DMS 273 (cell line): ENCODE data around the gene PODXL2.
"Not testable (repeated sequence)": the region's sequence is repeated elsewhere in the genome, so short reads cannot be mapped to it uniquely, and the experiment has no call there.

Source experiments
- DNase-seq: peaks from one replicate; lab custom pipeline; 2025; ENCODE audit not compliant: unreplicated experiment; lab: John Stamatoyannopoulos, UW

Gene PODXL2

DNA sequence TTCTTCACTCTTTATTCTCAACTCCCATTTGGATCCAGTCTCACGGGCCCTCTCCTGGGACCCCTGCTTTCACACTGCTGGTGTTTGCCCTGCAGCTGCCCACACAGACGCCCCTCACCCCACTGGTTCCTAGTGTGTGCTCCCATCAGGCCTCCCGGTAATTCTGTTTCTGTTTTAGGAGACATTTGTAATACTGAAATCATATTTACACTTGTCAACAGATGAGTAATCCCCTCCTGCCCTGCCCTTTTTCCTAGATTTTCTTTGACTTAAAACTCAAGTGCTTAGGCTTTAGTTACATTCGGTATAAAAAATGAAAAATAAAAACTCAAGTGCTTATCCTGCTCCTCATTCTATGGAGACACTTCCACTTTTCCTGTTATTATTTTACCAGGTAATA, 25.4 kb downstream of the PODXL2 start:
- DNase-seq, result no peak

DNA sequence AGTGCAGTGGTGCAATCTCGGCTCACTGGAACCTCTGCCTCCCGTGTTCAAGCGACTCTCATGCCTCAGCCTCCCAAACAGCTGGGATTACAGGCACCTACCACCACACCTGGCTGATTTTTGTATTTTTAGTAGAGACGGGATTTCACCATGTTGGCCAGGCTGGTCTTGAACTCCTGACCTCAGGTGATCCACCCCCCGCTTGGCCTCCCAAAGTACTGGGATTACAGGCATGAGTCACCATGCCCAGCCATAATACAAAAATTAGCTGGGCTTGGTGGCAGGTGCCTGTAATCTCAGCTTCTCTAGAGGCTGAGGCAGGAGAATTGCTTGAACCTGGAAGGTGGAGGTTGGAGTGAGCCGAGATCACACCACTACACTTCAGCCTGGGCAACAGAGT, 26.0 kb downstream of the PODXL2 start:
- DNase-seq, result not testable (repeated sequence)

DNA sequence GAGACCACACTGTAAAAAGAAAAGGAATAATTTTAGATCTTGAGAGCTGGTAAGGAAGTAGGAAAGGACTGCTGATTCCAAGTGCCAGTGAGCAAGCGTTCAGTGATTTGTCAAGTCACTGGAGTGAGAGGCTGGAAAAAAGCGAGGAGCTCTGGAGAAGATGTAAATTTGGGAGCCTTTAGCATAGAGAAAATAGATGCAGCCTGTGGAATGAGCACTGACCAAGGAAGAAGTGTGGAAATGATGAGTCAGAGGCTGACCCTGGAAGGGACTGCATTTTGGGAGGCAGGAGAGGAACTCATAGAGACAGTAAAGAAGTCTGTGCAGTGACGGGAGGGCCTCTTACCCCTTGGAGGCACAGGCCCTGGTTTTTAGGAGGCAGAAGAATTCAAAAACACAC, 26.7 kb downstream of the PODXL2 start:
- no peak for DNase-seq

DNA sequence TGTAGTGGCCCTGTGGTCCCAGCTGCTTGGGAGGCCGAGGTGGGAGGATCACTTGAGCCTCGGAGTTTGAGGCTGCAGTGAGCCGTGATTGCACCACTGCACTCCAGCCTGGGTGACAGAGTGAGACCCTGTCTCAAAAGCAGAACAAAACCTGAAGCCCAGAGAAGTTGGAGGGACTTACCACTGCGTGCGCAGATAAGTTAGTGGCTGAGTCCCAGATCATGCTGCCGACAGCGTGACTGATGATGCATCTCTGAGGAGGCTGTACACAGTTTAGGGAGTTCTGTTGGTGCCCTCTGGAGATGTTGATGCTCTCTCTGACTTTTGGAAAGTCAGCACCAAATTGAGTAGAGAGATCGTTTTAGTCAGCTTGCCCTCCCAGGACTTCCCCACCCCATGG, 27.9 kb downstream of the PODXL2 start:
- no peak for DNase-seq

DNA sequence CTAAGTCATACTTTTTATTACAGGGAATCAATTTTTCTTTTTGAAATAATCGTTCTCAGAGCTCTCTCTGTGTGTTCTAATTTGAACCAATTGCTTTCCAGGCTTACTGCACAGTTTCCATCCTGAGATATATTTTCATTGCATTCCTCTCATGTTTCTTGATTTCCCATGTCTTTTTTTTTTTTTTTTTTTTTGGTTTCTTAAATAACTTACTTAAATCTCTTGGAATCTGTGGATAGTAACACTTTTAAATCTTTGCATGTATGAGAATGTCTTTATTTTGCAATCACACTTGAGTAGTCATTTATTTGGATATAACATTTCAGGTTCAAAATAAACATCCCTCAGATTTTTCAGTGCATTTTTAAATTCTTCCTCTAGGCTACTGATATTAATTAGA, 29.2 kb downstream of the PODXL2 start:
- DNase-seq, result no peak

DNA sequence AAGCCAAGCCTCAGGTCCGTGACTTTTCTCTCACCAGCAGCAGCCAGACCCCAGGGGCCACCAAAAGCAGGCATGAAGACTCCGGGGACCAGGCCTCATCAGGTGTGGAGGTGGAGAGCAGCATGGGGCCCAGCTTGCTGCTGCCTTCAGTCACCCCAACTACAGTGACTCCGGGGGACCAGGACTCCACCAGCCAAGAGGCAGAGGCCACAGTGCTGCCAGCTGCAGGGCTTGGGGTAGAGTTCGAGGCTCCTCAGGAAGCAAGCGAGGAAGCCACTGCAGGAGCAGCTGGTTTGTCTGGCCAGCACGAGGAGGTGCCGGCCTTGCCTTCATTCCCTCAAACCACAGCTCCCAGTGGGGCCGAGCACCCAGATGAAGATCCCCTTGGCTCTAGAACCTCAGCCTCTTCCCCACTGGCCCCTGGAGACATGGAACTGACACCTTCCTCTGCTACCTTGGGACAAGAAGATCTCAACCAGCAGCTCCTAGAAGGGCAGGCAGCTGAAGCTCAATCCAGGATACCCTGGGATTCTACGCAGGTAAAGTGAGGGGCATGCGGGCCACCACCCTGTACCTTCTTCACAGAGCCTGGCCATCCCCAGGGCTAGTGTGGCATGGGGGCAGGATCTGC, 31.8 kb downstream of the PODXL2 start:
- DNase-seq, result no peak

DNA sequence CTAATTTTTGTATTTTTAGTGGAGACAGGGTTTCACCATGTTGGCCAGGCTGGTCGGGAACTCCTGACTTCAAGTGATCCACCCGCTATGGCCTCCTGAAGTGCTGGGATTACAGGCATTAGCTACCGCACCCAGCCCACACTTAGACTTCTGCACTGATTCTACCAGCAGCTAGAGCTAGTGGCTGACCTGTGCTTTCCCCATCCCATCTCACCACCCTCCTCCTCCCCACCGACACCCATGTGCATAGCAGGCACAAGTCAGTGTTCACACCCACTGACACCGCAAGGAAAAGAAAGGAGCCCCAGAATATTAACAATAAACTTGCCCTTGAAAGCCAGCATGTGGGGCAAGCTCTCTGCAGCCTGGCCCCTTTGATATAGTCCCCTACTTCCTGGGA, 32.6 kb downstream of the PODXL2 start:
- no peak for DNase-seq

DNA sequence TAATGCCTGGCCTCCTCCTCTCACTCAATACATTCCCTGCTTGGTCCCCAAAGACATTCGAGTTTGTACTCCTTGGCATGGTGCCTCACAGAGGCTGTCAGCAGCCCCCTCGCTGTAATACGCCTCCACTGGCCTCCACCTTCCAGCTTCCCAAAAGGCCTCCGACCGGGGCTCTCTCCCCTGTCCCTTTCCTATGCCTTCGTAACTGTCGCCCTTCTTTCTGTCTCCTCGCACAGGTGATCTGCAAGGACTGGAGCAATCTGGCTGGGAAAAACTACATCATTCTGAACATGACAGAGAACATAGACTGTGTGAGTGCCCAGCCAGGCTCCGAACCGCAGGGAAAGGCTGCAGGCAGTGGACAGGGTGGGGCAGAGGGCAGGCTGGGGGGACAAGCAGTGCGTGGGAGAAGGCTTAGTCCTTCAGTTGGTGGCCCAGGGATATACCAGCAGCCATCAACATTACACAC, 33.0 kb downstream of the PODXL2 start:
- no peak for DNase-seq

DNA sequence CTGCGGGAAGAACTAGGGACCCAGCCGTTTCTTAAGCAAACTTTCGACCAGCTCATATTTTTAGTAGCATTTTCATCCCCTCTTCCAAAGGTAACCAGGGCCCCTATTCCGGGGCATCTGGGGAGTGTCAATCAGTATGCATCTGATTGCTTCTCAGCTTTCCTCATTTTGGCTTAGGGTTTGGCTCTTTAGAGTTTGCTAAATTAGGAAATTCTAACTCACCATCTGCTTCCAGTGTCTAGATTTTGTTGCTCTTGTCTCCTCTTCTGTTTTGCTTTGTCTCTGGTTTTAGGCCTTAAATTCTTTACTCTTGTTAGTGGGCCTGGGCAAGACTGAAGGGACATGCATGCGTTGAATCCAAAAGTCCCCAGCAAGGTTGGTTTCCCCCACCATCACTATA, 34.2 kb downstream of the PODXL2 start:
- DNase-seq, result no peak

DNA sequence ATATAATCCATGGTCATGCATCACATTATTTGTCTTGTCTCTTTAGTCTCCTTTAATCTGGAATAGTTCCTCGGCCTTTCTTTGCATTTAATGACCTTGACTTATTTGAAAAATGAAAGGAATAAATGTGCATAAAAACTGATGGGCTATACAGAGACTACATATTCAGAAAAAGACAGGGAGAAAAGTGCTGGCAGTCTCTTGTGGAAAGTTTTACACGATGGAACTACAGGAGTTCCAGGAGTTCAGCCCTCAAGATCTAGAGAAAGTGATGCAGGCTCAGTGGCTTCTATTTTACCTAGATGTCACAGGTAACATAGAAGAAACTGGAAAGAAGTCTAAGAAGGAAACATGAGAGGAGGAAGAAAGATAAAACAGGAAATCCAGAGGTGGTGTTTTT, 36.2 kb downstream of the PODXL2 start:
- DNase-seq, result no peak

DNA sequence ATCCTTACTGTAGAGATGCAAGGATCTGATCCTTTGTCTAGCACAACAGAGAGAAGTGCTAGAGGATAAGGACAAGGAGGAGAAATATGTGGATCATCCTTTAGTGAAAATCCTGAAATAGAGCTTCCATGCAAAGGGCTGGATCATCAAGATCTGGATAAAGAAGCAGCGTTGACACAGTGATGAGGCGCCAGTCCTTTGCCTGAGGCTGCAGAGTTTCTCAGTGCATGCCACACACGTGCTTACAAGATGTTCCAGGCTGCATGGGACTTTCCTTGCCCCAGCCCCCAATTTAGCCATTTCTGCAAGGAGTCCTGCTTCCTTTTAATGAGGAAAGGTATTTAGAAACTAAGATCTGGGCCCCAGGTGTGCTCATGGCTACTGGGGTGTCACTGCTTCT, 36.6 kb downstream of the PODXL2 start:
- no peak for DNase-seq

DNA sequence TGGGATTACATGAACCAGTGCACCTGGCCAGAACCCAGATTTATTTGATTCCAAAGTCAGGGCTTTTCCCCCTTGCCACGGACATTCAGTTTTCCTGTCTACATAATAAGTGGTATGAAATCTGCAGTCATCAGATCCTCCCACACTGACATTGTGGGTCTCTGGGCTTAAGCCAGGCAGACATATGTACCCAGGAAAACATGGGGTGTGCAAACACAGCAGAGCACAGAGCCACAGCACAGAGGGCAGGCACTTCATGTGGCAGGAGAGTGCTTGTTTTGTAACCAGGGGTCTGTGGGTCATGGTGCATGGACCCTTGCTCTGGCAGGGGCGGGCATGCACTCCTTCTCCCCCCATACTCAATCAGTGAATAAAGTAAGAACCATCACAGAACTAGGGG, 37.7 kb downstream of the PODXL2 start:
- no peak for DNase-seq

DNA sequence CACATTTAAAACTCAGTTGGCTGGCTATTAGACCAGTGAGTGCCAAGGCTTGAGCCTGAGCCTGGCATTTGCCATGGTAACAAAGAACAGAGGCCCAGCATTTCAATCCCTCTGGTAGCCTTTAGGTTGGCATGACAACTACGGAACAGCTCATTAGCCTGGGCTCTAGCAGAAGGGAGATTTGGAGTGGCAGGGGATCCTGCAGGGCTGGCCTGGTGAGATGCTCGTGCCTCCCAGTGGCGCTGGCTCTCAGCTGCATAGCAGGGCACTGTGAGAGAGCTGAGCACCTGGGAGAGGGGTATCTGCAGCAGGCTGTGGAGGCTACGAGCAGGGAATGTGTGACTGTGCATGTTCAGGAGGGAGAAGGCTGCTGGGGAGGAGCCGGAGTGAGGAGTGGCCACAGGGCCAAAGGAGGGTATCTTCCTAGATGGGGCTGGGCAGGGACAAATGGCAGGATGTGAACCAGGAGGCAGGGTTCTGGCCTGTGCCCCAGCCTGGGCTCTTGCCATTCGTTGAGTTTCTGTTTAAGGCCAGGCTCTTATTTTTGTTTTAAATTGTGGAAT, 38.2 kb downstream of the PODXL2 start:
- DNase-seq, result peak; percentile 73

DNA sequence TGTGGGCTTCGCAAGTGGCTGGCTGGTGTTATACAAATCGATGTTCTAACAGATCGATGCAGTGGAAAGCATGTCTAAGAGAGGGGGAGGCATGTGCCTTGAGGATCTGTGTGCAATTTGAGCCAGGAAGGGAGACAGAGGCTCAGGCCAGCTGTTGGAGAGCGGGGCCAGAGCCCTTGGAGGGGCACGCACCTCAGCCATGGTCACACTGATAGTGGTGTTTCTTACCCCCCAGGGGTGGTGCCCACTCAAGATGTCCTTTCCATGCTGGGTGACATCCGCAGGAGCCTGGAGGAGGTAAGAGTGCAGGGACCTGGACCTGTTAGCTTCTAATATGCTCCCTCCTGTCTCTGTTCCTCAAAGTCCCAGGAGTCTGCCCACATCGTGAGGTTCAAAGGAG, 39.9 kb downstream of the PODXL2 start:
- DNase-seq, result no peak

DNA sequence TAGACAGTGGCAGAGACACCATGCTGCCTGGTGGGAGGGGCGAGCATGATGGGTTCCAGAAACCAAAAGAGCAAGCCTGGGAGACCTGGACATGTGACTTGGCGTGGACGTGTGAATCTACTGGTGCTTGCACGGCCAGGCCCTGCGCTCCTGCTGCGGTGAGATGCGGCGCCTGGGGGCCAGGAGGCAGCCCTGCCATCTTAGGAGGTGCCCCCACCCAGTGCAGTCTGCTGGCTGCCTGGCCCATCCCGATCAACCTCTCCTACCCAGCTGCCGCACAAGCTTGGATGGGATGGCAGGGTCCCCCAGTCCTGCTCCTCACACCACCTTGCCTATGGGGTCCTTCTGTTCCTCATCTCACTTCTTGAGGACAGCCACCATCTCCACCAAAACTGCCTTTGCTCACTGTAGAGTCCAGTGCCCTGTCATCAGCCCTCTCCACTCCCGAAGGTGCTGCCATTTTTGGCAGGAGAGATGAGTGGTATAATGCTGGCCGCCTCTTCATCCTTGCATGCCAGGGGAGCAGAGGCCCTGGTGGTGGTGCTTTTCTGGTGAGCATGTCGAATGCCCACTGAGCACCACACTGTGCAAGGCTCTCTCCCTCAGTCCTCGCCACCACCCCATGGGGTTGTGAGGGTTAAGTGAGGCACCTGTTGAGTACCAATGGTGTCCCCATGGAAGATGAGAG, 40.7 kb downstream of the PODXL2 start:
- DNase-seq, result no peak

DNA sequence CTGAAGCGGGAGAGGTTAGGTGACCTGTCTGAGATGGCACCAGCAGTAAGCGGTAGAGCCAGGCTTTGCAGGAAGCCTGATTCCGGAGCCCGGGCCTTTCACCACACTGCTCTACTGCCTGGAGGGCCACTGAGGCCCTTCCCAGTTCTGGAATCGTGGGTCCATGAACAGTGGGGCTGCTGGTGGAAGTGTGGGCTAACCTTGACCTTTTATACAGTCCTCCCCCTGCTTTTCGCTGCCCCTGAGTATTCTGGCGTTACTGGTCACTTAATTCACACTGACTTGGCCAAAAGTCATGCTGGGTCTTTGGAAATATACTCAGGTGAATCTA, 41.2 kb downstream of the PODXL2 start:
- DNase-seq, result no peak

DNA sequence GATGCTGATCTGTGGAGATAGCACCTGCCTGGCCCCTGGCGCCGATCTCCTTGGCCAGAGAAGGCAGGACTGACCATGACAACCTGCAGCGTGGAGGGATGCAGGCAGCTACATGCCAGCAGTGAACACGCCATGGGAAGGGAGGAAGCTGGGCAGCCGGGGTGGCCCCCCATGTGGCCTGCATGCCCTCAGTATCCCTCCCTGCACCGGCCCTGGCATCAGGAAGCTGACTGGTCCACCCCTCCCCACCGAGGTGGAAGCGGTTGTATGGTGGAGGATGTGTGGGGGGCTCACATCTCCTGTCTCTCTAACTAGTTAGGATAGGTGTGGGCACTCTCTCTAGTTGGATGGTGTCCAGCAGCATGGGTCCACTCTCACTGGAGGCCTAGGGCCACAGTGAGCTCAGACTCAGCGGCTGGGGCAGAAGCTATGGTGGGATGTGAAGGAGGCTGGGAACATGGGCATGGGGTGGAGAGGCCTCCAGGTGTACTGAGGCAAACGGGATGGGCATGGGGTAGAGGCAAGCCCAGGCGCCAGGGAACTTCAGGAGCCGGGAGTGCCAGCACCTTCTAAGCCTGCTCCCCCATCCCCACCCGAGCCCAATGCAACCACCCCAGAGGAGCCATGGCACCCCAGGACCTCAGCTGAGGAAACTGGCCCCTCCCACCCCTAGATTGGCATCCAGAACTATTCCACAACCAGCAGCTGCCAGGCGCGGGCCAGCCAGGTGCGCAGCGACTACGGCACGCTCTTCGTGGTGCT, 42.0 kb downstream of the PODXL2 start:
- DNase-seq, result no peak

DNA sequence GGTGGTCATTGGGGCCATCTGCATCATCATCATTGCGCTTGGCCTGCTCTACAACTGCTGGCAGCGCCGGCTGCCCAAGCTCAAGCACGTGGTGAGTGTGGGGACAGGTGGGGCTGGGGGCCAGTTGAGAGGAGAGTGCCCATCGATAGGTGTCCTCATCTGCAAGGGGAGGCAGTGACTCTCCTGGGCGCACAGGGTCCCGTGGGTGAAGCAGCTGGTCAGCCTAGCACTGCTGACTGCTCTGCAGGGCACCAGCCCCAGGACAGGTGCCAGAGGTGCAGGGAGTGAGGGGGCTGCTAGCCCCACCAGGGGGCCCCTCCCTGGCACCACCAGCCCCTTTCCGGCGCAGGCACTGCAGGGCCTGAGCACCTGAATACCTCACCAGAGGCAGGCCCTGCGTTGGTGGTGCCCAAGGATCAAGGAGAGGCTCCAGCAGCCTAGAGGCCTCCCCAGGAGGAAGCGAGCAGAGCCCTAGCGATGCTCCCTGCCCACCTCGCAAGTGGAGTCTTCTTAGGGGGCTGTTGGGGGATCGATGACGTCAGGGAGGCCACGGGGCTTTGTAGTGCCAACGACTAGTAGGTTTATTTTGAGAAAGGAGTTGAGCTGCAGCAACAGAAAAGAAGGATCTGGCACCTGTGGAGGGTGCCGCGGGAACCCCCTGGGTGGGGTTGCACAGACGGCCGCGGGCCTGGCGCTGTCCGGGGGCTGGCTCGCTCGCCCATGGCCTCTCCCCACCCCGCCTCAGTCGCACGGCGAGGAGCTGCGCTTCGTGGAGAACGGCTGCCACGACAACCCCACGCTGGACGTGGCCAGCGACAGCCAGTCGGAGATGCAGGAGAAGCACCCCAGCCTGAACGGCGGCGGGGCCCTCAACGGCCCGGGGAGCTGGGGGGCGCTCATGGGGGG, 42.8 kb downstream of the PODXL2 start:
- peak; percentile 59 for DNase-seq

DNA sequence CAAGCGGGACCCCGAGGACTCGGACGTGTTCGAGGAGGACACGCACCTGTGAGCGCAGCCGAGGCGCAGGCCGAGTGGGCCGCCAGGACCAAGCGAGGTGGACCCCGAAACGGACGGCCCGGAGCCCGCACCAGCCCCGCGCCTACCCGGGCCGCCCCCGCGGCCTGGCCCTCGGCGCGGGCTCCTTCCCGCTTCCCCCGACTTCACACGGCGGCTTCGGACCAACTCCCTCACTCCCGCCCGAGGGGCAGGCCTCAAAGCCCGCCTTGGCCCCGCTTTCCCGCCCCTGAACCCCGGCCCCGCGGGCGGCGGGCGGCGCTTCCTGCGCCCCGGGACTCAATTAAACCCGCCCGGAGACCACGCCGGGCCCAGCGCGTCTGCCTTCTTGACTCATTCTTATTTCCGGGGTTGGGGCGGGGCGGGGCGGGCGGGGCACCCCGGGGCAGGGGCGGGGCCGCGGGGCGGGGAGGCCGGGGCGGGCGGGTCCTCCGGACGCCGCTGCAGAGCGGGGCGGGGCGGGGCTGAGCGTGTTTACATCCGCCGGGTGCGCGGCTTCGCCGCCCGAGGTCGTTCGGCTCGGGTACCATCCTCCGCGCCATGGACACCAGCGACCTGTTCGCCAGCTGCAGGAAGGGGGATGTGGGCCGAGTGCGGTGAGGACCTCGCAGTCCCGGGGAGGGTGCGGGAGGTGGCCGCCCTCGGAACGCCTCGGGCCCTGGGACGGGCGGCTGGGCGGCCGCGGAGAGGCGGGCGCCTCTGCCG, 43.6 kb downstream of the PODXL2 start, which contains the start of gene ABTB1:
ABTB1 (plus strand) TSS at position 524 of the 762 bp plus-strand sequence; CDS start at position 598, 74 bp downstream.
- DNase-seq, result peak; percentile 95
